HG03025 (cell line): ENCODE data around the gene CSNK1E.

Experiments used
- ATAC-seq: cut with Tn5 transposase; IDR thresholded peaks from one replicate; pipeline ENCODE4 v1.9.1; 2021; ENCODE audit warnings: mild to moderate bottlenecking, moderate library complexity; ENCODE audit not compliant: unreplicated experiment, low FRiP score

The CSNK1E gene

DNA sequence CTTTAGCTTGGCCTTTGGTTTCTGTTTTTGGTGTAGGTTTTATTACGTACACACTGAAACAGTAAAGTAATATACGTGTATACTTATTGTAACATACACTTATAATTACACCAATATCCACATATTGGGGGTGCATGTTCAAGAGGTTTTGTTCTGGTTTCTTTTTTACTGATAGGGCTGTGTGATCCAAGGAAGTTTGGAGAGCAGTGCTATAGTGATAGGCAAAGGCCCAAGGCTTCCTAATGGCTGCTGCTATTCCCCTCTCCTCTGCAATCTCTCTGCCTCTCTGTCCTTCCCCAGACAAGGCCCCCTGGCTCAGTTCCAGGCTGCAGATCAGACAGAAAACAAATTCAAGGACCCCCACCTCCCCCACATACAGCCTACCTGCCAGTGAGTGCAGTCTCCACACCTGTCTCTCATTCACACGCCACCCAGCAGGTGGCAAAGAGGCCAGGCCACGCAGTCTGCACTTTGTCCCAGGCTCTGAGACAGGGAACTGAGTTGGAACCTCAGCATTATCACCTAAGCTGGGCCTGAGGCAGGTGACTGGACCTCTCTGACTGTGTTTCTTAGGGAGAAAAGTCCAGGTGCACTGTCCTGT lies 59.5 kb downstream of the CSNK1E start:
- ATAC-seq: no peak

DNA sequence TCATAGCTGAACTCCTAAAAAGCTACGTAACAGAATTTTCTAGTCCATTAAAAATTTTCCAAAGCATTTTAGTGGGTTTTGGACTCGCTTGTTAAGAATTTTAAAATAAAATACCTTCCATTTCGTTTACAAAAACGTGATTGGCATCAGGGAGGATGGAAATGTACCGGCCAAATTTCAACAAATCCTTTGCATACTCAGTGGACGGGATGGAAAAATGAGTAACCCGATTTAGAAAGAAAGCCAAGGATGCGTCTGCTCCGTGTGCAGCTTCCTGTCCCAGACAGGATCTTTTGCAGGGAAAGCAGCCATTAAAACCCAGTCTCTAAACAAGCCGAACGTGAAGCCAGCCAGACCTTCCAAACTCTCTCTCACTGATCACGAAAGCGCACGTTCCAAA lies 60.1 kb downstream of the CSNK1E start:
- no peak for ATAC-seq

DNA sequence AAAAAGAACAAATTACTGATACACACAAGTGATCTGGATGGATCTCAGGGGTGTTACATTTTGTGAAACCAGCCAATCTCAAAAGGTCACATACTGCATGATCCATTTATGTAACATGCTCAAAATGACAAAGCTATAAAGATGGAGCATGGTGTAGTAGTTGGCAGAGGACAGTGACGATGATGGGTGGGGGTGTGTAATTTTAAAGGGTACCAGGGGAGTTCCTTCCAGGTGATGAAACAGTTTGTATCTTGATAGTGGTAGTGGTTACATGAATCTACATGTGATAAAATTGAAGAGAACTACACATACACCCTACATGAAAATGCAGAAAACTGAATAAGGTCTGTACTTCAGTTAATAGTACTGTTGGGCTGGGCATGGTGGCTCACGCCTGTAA lies 61.5 kb downstream of the CSNK1E start:
- no peak for ATAC-seq

DNA sequence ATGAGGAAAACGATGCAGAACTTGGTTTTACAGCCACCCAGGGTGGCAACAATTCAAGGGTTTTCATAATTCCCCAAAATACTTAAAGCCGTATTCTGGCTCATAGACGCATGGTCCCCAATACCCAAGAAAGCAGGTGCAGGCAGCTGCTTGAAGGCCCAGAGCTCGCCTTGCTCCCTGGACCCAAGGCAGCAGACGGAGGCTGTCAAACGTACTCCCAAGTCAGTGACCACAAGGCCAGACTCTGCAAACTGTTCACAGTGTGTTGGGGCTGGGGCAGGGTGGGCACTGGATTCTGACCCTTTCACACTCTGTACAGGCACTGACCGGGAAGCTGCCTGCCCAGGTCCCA lies 65.9 kb downstream of the CSNK1E start:
- no peak for ATAC-seq

DNA sequence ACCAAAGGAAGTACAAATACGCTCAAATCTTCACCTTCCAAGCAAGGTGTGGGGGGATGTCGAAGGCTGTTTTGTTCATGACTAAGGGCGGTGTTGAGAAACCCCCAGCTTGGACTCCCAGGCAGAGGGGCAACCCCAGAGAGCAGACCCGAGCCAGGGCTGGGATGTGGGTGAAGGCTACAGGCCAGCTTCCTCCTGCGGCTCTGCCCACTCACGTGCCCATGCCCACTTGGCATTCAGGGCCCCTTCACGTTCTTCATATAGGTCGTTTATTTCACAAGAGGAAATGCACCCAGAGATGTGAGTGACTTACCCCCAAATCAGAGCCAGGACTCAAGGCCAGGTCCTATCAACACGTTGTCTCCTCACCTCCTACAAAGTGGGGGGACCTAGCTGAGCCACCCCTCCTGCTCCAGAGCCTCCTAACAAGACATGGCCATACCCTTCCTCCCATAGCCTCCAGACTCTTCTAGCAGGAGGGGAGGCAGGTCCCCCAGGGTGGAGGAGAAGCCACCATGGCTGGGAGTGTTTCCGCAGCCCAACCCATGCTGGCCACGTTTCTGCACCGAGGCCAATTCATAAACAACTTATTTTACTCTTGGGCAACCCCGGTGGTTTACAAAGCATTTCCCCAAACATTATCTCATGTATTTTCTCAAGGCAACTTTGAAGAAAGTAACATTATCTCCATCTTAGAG lies 66.4 kb downstream of the CSNK1E start:
- no peak for ATAC-seq

DNA sequence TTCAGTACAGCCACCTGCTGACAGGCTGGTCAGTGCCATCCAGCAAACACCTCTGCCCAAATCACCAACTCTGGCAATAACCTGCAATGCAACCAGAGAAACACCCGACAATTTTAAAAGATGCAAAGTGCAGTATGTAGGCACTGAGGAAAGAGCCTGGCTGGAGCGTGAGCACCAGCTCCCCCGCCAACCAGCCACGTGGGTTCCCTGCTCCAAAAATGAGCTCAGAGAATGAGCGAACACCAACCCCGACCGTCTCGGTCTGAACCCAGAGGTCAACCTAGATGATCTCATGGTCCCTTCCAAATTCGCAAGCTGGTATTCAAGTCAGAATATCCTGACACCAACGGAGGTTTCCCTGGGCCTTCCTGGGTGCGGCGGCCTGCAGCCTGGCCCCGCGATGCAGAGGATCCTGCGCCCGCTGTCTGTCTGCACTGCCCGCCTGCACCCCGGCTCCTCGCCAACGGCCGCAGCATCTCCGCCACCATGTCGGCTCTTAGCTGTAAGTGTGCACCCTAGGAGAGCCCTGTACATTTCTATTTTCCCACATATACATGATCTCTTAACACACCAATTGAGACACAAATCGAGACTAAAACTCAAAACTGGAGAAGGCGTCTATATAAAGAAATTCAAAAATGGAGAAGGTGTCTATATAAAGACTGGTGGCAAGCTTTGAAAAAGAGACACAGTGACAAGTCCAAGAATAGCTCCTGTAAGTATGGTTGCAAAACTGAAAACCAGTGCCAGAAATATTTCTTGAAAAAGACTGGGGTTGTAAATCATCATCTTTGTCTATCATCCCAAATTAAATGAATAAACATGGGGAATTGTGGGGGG lies 67.2 kb downstream of the CSNK1E start:
- no peak for ATAC-seq

DNA sequence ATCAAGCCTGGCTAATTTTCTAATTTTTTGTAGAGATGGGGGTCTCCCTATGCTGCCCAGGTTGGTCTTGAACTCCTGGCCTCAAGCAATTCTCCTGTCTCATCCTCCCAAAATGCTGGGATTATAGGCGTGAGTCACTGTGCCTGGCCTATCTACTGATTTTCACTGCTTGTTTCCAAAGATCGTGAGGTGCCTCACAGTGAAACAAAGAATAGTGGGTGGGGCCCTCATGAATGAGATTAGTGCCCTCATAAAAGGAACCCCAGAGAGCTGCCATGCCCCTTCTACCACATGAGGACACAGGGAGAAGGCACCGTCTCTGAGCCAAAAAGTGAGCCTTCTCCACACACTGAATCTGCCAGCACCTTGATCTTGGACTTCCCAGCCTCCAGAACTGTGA lies 67.9 kb downstream of the CSNK1E start:
- ATAC-seq: no peak

DNA sequence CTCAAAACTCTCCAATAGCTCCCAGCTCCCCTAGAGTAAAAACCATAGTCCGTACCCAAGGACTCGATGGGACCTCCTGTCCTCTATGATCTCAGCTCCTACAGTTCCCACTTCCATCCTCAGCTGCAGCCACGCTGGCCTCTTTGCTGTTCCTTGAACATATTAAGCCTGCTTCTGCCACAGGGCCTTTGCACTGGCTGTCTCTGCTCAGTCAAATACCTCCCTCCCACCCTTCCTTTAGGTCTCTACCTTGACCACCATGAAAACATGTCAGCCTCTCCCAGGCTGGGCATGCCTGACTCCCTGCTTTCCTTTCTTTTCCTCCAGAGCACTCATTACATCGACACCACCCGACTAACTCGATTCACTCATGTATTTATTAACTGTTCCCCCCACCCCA lies 69.0 kb downstream of the CSNK1E start:
- no peak for ATAC-seq

DNA sequence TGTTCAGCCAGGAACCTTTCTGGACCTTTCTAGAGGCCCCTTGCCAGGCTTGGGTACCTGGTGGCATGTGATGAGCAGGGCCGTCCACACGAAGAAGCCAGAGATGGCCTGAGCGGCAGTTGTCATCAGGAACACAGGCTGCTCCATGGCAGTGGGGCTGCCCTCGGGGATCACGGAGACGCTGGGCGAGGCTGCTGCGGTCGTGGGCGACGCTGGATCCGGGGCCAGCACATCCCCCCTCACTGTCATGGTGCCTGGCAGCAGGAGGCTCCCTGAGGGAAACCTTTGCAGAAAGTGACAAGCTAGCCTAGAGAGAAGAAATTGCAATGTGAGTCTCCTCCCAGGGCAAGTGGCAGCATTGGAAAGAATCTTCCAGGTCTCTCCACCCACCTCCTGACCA lies 69.5 kb downstream of the CSNK1E start:
- ATAC-seq: no peak

DNA sequence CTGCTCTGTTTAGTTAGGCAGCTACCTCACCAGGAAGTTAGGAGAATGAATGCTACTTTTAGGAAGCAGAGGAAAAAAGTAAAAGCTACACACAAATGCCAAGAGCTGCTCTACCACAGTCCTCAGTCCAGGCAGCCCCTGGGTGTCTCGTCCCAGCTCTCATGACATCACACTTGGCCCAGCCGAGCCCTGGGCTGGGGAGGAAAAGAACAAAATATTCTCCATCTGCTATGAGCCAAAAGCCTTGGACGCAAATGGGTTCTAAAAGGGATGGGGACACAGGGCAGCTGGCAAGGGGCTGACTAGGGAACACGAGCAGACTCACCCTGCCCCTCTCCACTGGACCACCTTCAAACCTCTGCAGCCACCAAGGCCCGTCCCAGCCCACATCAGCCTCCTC lies 70.5 kb downstream of the CSNK1E start:
- no peak for ATAC-seq

DNA sequence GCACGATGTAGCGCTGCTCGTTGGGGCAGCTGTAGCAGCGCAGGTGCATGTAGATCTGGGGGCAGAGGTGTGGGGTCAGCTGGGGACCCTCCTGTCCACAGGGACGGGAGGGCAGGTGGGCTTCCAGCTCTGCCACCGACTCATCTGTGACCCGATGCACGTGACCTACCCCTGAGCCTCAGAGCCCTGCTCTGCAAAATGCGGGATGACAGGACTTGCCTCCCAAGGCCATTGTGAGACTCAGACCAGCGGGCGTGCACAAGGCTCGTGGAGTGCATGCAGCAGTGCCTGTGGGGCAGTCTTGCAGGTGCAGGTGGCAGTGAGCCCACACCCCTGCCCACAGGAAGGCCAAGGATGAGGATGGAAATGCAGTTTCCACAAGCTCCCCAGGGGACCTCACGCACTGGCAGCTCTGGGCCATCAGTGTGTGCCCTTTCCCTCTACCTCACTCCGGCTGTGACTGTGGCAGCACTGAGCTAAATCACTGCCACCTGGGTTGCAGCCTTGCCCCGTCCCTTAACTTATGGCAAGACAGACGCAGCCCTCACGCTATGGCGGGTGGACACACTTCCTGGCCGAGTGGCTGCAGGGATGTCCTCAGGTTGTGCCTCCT lies 71.1 kb downstream of the CSNK1E start:
- no peak for ATAC-seq

DNA sequence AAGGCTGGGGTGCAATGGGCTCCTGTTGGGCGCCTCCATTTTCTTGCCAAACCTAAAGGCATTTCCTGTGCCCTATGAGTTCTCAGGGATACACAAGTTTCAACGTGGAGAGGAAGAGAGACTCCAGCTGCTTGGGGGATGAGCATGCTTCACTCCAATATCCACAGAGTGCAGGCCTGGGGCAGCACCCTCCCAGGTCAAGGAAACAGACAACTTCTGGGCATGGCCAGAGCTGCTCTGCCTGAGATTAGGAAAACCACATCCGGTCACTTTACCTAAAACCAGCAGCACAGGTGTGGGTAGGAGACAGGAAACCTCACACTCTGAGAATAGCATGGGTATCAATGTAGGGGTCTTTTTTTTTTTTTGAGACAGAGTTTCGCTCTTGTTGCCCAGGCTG lies 73.1 kb downstream of the CSNK1E start:
- no peak for ATAC-seq

DNA sequence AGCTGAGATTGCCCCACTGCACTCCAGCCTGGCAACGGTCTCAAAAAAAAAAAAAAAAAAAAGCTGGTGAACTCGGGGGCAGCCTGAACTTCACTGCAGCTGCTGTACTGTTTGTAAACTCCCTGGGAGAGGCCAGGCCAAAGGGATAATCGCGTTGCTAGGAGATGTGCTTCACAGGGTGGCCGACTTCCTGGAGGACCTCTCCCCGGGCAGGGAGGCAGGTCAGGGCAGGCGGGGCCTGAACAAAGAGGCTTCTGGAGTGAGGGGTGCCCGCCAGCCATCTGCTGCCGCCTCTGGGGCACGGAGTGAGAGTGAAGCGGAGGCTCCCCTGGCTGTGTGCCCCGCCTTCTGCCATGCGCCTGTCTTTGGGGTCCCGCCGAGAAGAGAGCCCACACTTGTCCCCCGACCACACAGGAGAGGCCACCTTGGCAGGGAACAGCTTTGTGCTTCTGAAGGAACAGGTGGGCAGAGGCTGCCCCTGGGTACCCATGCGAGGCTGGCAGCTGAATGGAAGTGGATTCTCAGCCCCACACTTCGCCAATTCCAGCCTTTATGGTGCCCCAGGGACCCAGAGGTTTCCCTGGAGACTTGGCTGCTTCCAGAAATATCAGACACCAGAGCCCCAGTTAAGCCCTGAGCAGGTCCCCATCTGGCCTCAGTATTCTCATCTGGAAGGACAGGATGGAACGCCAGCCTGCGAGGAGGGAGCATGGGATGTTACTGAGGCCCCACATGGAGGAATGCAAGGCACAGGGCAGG lies 74.0 kb downstream of the CSNK1E start:
- ATAC-seq: no peak

DNA sequence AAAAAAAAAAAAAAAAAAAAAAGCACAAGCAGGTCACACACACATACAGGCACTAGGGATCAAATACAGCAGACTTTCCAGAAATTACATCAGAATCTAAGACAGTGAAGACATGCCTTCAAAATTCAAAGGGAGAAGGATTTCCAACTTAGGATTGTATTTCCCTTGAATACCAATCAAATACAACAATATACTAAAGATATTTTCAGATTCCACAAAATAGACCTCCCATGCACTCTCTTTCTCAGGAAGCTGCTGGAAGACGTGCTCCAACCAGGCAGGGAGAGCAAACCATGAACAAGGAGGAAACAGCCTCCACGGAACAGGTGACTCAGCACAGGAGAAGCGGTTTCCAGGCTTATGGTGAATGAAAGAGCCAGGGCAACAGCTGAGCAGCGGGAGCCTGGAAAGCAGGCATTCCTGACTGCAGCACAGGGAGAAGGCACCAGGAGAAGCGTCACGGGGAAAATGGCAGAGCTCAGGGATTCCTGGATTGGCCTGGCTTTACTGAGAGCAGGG lies 76.4 kb downstream of the CSNK1E start:
- no peak for ATAC-seq
